Fibroblast of skin of back (primary cell): ENCODE data around the gene MED29.

Experiments
- DNase-seq: peaks from one replicate; pipeline ENCODE4 v3.0.0-alpha.2; 2013

The MED29 gene

DNA sequence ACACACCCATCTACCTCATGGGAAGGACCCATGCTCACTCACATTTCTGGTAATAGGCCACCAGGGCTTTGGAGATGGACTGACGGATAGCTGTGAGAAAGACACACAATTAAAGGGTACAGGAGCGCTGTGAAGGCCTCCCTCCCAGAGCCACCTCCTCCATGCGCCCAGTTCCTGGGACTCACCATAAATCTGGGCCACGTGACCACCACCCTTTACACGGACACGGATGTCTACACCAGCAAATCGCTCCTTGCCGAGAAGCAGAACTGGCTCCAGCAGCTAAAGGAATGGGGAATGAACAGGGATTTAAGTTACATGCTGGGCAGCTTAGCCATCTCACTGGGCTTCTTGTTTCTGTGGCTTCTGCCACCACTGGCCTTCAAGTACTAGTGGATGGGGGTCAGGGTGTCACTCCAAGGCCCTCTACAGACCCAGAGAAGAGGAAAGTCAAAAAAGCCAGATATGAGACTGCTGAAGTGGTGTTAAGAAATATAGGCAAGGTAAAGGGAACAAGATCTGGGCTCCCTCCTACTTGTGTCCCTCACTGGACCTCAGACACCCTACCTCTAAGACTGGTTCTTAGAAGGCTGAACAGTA, 42.4 kb downstream of the MED29 start:
- DNase-seq, result no peak

DNA sequence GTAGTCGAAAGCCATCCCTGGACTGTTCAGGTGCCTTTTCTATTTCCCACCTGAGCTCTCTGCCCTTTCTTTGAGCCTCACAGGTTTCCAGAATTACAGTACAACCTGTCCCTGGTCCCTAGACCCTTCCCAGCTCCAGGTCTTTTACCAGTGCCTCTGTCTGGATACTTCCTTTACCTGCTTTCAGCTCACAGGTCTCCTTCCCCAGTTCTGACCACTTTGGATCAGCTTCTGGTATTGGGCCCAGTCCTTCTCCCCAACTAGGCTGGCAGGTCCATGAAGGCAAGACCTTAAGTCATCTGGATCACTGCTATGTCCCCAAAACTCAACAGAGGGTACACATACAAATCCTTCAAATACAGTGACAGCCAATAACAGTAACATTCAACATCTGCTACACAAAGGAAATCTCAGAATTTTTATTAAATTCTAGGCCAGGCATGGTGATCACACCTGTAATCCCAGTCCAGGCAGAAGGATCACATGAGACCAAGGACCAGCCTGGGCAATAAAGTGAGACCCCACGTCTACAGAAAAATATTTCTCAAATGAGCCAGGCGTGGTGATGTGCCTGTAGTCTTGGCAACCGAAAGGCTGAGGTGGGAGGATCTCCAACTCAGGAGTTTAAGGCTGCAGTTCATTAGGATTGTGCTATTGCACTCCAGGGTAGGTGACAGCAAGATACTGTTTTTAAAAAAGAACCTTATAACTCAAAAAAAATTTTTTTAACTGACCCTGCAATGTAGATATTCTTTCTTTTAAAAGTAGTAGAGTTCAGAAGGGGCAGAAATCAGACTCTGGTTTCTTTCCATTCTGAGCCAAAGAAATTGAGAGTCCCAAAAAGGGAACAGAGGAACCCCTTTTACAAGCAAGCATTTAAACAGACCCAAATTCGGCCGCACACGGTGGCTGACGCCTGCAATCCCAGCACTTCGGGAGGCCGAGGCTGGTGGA, 43.2 kb downstream of the MED29 start:
- no peak for DNase-seq

DNA sequence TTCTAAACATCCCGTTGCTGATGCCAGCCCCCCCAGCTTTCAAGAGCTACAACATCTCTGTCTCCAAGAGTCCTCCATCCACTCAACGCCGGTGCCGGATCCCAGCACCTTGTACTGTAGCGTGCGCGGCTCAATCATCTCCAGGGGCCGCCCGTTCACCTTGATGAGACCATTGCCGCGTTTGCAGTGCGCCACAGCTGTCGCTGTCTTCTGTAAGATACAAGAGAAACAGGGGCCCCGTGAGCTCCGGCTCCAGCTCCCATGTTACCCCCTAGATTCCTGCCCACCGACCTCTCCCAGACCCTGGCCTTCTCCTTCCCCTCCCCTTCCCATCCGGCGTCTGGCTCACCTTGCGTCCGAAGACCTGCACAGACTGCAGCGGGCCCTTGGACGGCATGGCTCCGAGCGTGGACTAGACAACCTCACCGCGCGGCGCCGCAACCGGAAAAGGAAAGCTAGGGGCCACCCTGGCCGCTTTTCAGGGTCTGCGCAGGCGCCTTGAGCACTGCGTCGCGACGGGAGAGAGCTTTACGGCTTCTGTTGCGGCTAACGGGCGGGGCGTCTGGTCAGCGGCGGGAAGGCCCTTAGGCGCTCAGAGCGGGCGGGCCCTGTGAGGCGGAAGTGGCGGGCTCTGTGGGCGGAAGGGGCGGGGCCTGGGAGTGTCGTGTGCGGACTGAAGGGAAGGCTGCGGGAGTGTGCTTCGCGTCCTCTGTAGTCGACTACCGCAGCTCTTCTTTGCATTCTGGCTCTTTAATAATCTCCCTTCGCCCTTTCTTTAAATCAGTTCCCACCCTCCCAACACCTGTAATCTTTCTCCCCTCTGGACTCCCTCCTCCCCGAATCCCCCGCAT, 44.5 kb downstream of the MED29 start, which contains the start of gene RPS16:
RPS16 (minus strand) TSS at position 451 of the 851 bp plus-strand sequence; CDS start at position 397, 54 bp downstream.
- DNase-seq, result peak; percentile 97

- DNase-seq, result no peak
These were observed 45.2 kb downstream of the MED29 start for GRCh38 chr19:39436350-39436716.

DNA sequence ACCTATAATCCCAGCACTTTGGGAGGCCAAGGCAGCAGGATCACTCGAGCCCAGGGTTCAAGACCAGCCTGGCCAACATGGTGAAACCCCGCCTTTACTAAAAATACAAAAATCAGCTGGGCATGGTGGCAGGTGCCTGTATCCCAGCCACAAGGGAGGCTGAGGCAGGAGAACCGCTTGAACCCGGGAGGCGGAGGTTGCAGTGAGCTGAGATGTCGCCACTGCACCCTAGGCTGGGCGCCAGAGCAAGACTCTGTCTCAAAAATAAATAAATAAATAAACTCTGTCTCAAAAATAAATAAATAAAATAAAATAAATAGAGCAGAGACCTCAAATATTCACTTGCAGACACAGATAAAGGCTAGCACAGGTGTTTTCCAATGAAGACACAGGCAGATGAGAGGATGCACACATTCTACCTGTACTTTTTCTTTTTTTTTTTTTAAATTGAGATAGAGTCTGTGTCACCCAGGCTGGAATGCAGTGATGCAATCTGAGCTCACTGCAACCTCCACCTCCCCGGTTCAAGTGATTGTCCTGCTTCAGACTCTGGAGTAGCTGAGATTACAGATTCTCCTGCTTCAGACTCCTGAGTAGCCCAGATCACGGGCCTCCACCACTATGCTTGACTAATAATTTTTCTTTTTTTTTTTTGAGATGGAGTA, 47.2 kb downstream of the MED29 start:
- peak; percentile 26 for DNase-seq

DNA sequence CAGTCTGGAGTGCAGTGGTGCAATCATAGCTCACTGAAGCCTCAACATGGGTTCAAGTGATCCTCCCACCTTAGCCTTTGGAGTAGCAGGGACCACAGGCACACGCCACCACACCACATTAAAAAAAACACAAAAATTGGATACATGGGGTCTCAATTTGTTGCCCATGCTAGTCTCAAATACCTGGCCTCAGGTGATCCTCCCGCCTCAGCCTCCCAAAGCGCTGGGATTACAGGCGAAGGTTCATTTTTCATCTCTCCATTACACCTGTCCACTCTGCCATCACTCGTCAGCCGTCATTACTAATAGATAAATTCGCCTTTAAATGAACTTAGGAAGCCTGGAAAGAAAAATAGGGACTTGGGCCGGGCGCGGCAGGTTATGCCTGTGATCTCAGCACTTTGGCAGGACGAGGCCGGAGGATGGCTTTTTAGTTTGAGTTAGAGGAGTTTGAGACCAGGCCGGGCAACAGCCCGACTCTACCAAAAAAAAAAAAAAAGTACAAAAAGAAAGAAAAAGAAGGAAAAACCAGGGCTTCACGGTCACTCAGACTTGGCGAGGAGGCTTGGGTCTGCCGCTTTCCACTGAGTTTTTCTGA, 53.5 kb downstream of the MED29 start:
- DNase-seq, result peak; percentile 19

DNA sequence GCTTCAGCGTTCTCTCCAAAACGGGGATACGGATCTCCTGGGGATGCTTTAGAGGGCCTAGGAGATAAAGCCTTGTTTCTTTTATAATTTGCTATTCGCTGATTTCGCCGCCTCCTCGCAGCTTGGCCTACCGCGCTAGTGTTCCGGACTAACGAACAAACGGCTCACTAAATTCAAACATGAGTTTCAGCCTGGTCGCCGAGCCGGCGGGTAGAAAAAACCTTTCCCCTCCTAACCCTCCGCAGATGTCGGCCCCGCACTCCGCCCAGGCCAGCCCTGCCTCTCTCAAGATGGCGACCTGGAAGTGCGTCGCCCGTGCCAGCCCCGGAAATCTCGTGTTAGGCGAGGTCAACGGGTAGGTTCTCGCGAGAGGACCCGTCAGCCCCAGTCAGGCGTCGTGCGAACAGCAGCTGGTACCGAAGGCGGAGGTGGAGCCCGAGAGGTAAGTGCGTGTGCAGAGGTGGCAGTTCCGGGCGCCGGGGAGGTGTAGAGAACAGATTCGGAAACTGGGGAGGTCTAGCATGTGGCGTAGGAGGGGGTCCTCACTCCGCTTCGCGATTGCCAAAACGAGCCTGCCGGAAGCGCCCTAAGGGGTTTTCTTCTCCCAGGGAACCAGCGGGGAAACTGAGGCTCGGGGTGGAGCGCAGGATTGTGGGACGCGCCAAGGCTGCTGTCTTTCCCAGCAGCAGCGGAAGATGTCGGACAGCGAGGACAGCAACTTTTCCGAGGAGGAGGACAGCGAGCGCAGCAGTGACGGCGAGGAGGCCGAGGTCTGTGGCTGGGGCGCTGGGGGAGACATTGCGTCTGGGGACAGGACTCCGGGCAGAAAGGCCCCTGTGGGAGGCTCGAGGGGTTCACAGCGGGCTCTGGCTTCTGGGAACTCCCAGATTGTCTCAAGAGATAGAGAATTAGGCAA, 54.3 kb downstream of the MED29 start, which contains the start of gene SUPT5H:
SUPT5H (plus strand) TSS at position 387 of the 916 bp plus-strand sequence; CDS start at position 696, 309 bp downstream.
- peak; percentile 96 for DNase-seq

- DNase-seq, result no peak
These were observed 55.3 kb downstream of the MED29 start for GRCh38 chr19:39446365-39447084.

DNA sequence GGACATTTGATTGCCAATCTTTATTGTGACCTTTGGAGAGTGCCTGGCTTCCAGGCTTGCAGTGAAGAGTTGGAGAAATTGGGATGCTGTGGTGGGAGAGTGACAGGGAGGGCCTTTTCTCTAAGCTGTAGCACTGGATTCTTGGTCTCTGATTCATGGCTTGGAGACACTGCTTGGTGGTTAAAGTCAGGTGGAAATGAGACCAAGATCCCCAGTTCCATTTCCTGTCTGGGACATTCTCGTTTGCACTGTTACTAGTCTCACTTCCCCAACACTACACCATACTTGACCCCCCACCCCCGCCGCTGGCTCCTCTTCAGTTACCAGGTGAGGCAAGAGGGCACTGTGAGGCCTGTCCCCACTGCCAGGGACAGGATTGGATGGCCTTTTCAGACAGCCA, 57.1 kb downstream of the MED29 start:
- peak; percentile 56 for DNase-seq

DNA sequence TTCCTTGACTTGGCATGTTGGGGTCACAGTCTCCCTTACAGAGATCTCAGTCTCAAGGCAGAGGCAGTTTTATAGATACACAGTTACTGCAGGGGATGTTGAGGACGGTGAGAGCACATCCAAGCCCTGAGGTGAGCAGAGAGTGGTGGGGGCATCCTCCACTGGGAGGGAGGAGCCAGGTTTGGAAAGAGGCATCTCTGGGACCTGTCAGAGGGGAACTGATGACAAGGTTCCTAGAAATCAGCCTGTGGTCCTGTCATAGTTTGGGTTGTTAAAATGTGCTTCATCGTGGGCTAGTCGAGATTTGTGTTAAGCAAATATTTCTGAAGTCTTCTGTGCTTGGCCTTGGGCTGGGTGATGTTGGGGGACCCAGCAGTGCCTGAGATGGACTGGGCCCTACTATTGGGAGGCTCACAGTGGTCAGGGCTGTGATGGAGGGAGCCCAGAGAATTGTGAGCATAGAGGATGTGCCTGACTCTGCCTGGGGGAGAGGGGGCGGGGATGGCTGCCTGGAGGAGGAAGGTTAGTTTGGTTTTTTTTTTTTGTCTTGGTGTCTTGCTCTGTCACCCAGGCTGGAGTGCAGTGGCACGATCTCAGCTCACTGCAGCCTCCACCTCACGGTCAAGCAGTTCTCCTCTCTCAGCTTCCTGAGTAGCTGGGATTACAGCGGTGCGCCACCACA, 58.1 kb downstream of the MED29 start:
- DNase-seq, result no peak
